ENCODE data around the gene RHOD.

DNA sequence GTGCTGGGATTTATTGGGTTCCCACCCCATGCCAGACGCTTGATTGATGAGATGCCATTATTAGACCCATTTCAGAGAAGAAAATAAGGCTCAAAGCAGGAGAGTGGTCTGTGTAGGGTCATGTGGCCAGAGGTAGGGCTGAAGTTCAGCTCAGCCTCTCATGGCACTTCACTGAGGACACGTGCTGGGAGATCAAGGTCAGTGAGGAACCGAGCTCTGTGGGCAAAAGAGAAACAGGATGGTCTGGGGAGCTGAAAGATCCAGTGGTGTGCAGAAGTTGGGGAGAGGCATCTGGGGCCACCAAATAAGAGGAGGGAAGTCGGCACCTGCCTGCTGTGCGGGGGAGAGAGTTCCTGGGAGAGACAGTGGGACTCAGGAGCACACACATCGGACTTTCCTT is 19.6 kb downstream of the RHOD start:
- TF ChIP-seq, protein P1, sequence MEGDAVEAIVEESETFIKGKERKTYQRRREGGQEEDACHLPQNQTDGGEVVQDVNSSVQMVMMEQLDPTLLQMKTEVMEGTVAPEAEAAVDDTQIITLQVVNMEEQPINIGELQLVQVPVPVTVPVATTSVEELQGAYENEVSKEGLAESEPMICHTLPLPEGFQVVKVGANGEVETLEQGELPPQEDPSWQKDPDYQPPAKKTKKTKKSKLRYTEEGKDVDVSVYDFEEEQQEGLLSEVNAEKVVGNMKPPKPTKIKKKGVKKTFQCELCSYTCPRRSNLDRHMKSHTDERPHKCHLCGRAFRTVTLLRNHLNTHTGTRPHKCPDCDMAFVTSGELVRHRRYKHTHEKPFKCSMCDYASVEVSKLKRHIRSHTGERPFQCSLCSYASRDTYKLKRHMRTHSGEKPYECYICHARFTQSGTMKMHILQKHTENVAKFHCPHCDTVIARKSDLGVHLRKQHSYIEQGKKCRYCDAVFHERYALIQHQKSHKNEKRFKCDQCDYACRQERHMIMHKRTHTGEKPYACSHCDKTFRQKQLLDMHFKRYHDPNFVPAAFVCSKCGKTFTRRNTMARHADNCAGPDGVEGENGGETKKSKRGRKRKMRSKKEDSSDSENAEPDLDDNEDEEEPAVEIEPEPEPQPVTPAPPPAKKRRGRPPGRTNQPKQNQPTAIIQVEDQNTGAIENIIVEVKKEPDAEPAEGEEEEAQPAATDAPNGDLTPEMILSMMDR (IDR thresholded peaks at IDR 0.05 in 4 of 5, conservative IDR thresholded peaks at IDR 0.05 in 1 of 5): no peak
- TF ChIP-seq POLR2A (IDR thresholded peaks at IDR 0.05): no peak
